IPS-20b (cell line): ENCODE data around the gene PPT1.
"Not testable (repeated sequence)": the region's sequence is repeated elsewhere in the genome, so short reads cannot be mapped to it uniquely, and the experiment has no call there.

Source experiments
- H3K27ac ChIP-seq: one replicate; pipeline ENCODE4 v1.5.1; 2013; ENCODE audit warnings: low read length
- H3K27me3 ChIP-seq: 2 replicates; pipeline ENCODE4 v1.6.1; 2013; ENCODE audit warnings: mild to moderate bottlenecking, low read length, inconsistent platforms; ENCODE audit not compliant: insufficient read depth
- H3K36me3 ChIP-seq: 2 replicates; pipeline ENCODE4 v1.6.1; 2013; ENCODE audit warnings: low read depth, mild to moderate bottlenecking, inconsistent platforms, low read length, moderate library complexity; ENCODE audit not compliant: insufficient read depth
- H3K4me1 ChIP-seq: 2 replicates; pipeline ENCODE4 v1.6.1; 2013; ENCODE audit warnings: mild to moderate bottlenecking, control low read depth, inconsistent platforms, low read length, moderate library complexity; ENCODE audit not compliant: insufficient read depth
- H3K4me3 ChIP-seq: 2 replicates; pipeline ENCODE4 v1.5.1; 2013; ENCODE audit warnings: mild to moderate bottlenecking, low read length, inconsistent platforms
- H3K9ac ChIP-seq: 2 replicates; pipeline ENCODE4 v1.6.1; 2013; ENCODE audit warnings: low read depth, mild to moderate bottlenecking, inconsistent platforms, low read length, moderate library complexity
- H3K9me3 ChIP-seq: 2 replicates; pipeline ENCODE4 v1.6.1; 2013; ENCODE audit warnings: mild to moderate bottlenecking, low read depth, low read length, inconsistent platforms; ENCODE audit not compliant: insufficient read depth

The PPT1 gene

DNA sequence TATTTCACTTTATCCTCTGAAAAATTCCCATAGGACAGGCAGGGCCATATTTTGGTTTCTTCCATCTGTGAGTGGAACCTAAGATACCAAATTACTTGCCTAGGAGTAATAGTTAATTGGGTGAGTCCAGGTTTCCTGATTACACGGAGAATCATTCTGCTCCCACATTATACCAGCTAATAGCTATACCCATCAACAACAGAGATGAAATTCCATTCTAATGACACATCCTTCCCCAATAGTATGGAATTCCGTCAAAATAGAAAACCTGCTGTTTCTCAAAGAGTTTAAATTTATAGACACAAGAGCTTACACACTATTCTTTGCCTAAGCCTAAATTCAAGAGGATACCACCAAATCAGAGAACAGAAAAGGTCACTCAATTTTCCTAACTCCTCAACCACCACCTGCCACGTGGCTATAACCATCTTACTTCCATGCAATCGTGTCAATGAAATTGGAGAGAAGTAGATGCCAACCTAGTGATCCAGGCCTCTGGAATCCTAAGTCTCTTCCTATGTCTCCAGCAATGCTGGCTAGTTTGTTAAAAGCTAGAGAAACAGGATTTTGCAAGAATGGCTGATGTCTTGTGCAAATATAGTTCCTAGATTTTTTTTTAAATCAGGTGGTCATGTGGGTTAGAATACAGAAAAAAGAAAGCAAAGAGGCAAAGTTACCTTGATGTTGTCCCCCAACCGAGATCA is 6.2 kb downstream of the PPT1 start:
- Histone ChIP-seq H3K9me3 (no peaks in the 10 kb centered on the region), H3K27me3 (no peaks in the 10 kb centered on the region), H3K36me3 (peaks cover 70% of the 10 kb centered on the region), H3K9ac (no peak overlapping the region), H3K4me1 (no peaks in the 10 kb centered on the region), H3K4me3 (no peak overlapping the region), H3K27ac (no peak overlapping the region)

DNA sequence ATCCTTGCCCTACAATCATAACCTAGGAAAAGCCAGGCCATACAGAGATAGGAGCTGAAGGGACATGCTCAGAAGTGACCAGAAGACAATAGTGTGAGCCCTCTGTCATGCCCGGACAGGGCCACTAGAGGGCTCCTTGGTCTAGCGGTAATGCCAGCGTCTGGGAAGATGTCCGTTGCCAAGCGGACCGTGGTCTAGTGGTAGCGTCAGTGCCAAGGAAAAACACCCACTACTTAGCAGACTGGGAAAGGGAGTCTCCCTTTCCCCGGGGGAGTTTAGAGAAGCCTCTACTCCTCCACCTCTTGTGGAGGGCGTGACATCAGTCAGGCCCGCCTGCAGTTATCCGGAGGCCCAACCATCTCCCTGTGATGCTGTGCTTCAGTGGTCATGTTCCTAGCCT is 12.3 kb downstream of the PPT1 start:
- H3K27me3 ChIP-seq, H3K4me1 ChIP-seq, H3K27ac ChIP-seq, H3K9ac ChIP-seq, H3K9me3 ChIP-seq, H3K4me3 ChIP-seq: not testable (repeated sequence)
- H3K36me3 ChIP-seq = peaks cover 75% of the 10 kb centered on the region

DNA sequence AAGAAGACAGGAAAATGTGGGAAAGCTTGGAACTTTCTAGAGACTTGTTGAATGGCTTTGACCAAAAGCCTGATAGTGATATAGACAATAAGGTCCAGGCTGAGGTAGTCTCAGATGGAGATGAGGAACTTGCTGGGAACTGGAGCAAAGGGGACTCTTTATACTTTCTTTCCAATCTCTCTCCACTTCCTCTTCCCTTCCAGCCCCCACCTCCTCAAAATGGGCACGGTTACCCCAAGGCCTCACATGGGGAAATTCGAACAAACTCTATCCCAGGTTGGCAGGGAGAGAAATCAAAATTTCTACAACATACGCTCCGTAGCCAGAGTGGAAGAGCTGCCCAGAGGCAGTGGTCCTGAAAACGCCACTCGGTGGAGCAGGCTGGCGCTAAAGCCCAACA is 15.2 kb downstream of the PPT1 start:
- Histone ChIP-seq H3K4me1 (no peaks in the 10 kb centered on the region), H3K9ac (no peak overlapping the region), H3K9me3 (no peaks in the 10 kb centered on the region), H3K27me3 (no peaks in the 10 kb centered on the region), H3K36me3 (peaks cover 76% of the 10 kb centered on the region), H3K4me3 (no peak overlapping the region), H3K27ac (no peak overlapping the region)

DNA sequence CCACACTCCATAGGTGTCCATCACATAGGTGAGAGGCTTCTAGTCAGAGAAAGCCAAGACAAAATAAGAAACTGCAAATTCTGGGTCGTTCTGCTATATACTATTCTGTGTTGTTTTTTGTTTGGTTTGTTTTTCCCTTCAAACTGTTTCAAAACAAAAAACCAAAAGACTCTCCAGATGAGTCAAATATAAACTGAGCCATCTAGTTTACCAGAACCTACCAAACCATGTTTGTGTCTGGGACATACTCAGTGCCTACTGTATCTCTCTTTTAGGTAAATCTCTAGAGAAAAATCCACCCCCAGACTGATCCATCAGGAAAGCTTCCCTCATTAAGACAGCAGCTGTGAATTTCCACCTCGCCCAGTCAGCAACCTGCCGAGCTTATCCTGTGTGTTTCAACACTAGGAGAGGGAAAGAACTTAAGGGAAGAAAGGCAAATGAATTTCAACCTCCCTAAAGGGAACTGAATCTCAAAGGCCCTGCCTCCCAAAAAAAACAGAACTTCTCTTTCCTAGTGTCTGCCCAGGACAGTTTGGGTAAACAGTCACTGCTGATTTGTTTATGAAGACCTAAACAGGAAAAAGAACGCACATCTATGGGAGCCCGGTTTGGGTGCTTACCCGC is 17.2 kb downstream of the PPT1 start:
- Histone ChIP-seq H3K36me3 (peaks cover 78% of the 10 kb centered on the region), H3K4me3 (no peak overlapping the region), H3K27ac (no peak overlapping the region), H3K4me1 (no peaks in the 10 kb centered on the region), H3K9me3 (no peaks in the 10 kb centered on the region), H3K9ac (no peak overlapping the region), H3K27me3 (no peaks in the 10 kb centered on the region)

DNA sequence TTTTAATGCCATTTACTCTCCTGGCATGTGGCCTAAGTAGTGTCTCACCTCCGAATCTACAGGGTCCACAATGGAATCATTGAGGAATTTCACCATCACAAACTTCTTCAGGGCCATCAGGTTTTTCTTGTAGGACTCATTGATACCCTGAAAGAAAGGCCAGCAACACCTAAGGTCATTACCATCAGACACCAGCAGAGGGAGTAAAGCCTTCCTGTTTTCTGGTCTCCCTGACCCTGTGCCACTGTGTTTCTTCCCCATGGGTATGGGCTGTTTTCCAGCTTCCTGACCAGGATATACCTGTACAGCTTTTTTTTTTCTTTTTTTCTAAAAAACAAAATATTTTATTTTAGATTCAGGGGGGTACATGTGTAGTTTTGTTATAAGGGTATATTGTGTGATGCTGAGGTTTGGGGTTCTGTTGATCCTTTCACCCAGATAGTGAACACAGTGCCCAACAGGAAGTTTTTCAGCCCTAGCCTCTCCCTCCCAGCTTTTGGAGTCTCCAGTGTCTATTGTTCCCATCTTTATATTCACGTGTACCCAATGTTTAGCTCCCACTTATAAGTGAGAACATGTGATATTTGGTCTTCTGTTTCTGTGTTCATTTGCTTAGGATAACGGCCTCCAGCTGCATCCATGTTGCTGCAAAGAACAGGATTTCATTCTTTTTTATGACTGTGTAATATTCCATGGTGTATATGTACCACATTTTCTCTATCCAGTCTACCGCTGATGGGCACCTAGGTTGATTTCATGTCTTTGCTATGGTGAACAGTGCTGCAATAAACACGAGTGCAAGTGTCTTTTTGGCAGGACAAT is 18.3 kb downstream of the PPT1 start:
- peaks cover 81% of the 10 kb centered on the region for H3K36me3 ChIP-seq

GRCh38 chr1:40076895-40077312 is 20.1 kb downstream of the PPT1 start:
- Histone ChIP-seq H3K4me1 (no peaks in the 10 kb centered on the region), H3K27ac (no peak overlapping the region), H3K9me3 (no peaks in the 10 kb centered on the region), H3K27me3 (no peaks in the 10 kb centered on the region), H3K9ac (no peak overlapping the region), H3K4me3 (no peak overlapping the region), H3K36me3 (peaks cover 83% of the 10 kb centered on the region)

More for the DNA sequence above, 18.3 kb downstream of the PPT1 start:
- no peaks in the 10 kb centered on the region for H3K4me1 ChIP-seq
- H3K9me3 ChIP-seq = no peaks in the 10 kb centered on the region
- H3K4me3 ChIP-seq = no peak overlapping the region
- H3K27ac ChIP-seq = no peak overlapping the region
- no peaks in the 10 kb centered on the region for H3K27me3 ChIP-seq
- H3K9ac ChIP-seq = no peak overlapping the region

GRCh38 chr1:40075266-40075665 is 21.8 kb downstream of the PPT1 start:
- no peak overlapping the region for H3K9ac ChIP-seq
- H3K9me3 ChIP-seq = no peaks in the 10 kb centered on the region
- H3K4me3 ChIP-seq = no peak overlapping the region
- H3K36me3 ChIP-seq = peaks cover 93% of the 10 kb centered on the region
- no peaks in the 10 kb centered on the region for H3K4me1 ChIP-seq
- no peaks in the 10 kb centered on the region for H3K27me3 ChIP-seq
- H3K27ac ChIP-seq = no peak overlapping the region

DNA sequence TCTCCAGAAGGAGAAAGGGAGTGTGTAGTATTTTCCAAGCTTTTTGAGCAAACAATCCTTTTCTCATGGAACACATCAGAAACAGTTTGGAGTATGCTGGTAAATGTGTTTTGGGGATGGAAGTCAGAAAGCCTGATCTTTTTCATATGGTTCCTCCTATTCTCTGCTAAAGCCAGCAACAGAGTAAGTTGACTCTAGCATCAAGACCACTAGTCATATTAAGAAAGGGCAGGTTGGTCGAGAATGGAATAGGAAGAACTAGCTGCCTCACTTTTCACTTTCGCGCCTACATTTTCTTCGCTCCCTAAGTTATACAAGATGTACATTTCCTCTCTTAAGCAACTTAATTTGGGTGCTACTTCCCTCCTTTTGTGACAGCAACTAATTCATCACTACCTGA is 24.0 kb downstream of the PPT1 start:
- H3K4me3 ChIP-seq = no peak overlapping the region
- no peak overlapping the region for H3K9ac ChIP-seq
- no peaks in the 10 kb centered on the region for H3K27me3 ChIP-seq
- H3K27ac ChIP-seq = no peak overlapping the region
- no peaks in the 10 kb centered on the region for H3K4me1 ChIP-seq
- H3K9me3 ChIP-seq = no peaks in the 10 kb centered on the region
- peaks cover 92% of the 10 kb centered on the region for H3K36me3 ChIP-seq

DNA sequence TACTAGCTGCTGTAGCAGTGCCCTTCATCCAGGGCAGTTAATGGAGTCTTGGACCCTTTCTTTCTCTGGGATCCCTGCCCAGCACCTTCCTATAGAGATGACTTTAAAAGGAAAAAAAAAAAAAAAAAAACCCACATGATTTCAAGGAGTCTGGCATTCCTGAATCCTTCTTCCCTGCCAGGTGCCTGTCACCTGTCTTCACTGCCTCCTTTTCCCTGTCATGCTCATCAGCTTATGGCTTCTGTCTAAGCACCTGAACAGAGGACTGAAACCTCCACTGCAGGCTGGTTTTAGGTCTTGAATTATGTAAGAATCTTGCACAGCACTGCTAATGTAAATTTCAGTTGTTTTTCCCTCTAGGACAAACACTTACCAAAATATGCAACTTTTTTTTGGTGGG is 24.9 kb downstream of the PPT1 start:
- no peaks in the 10 kb centered on the region for H3K27me3 ChIP-seq
- H3K27ac ChIP-seq = no peak overlapping the region
- H3K4me1 ChIP-seq = no peaks in the 10 kb centered on the region
- no peak overlapping the region for H3K9ac ChIP-seq
- H3K4me3 ChIP-seq = no peak overlapping the region
- H3K9me3 ChIP-seq = no peaks in the 10 kb centered on the region
- peaks cover 92% of the 10 kb centered on the region for H3K36me3 ChIP-seq

GRCh38 chr1:40067851-40068250 is 29.2 kb downstream of the PPT1 start:
- Histone ChIP-seq H3K27me3 (no peaks in the 10 kb centered on the region), H3K27ac (no peak overlapping the region), H3K9ac (no peak overlapping the region), H3K36me3 (peaks cover 97% of the 10 kb centered on the region), H3K4me1 (no peaks in the 10 kb centered on the region), H3K4me3 (no peak overlapping the region), H3K9me3 (no peaks in the 10 kb centered on the region)

- H3K9me3 ChIP-seq = no peaks in the 10 kb centered on the region
- peaks cover 97% of the 10 kb centered on the region for H3K36me3 ChIP-seq
- no peaks in the 10 kb centered on the region for H3K27me3 ChIP-seq
- H3K9ac ChIP-seq = no peak overlapping the region
- H3K27ac ChIP-seq = no peak overlapping the region
- no peaks in the 10 kb centered on the region for H3K4me1 ChIP-seq
- no peak overlapping the region for H3K4me3 ChIP-seq
These were observed 30.0 kb downstream of the PPT1 start for GRCh38 chr1:40067023-40067422.
